Rectal smooth muscle tissue (tissue), 1 donor: Measurements from ENCODE around the gene MYH9.
A peak's percentile ranks its signal among the peaks of the same experiment; 100 is the strongest.

Experiments
- H3K27ac ChIP-seq: one replicate; pipeline ENCODE4 v1.7.0; 2013; ENCODE audit warnings: low read depth, low read length, inconsistent platforms
- H3K27me3 ChIP-seq: one replicate; pipeline ENCODE4 v1.7.0; 2013; ENCODE audit warnings: low read length; ENCODE audit not compliant: control insufficient read depth, insufficient read depth
- H3K36me3 ChIP-seq: one replicate; pipeline ENCODE4 v1.7.0; 2013; ENCODE audit warnings: low read length; ENCODE audit not compliant: control insufficient read depth, insufficient read depth
- H3K4me1 ChIP-seq: one replicate; pipeline ENCODE4 v1.7.0; 2013; ENCODE audit warnings: low read length; ENCODE audit not compliant: control insufficient read depth, insufficient read depth
- H3K4me3 ChIP-seq: one replicate; pipeline ENCODE4 v1.7.0; 2013; ENCODE audit warnings: low read length
- H3K9ac ChIP-seq: one replicate; pipeline ENCODE4 v1.7.0; 2013; ENCODE audit warnings: low read length

MYH9 gene

GRCh38 chr22:36331912-36332622 lies 55.7 kb downstream of the MYH9 start:
- H3K9ac ChIP-seq: peak overlapping the region; percentile 40
- peak overlapping the region; percentile 48 for H3K4me3 ChIP-seq
- peak overlapping the region; percentile 99 for H3K27ac ChIP-seq
- H3K27me3 ChIP-seq: no peaks in the 10 kb centered on the region
- H3K36me3 ChIP-seq: peaks cover 43% of the 10 kb centered on the region
- H3K4me1 ChIP-seq: peaks cover 100% of the 10 kb centered on the region

GRCh38 chr22:36331306-36331911 lies 56.4 kb downstream of the MYH9 start:
- Histone ChIP-seq H3K27me3 (no peaks in the 10 kb centered on the region), H3K36me3 (peaks cover 44% of the 10 kb centered on the region), H3K4me1 (peaks cover 100% of the 10 kb centered on the region), H3K4me3 (peak overlapping the region; percentile 42), H3K9ac (peak overlapping the region; percentile 40), H3K27ac (peak overlapping the region; percentile 99)

GRCh38 chr22:36330655-36331305 lies 57.0 kb downstream of the MYH9 start:
- H3K4me1 ChIP-seq: peaks cover 100% of the 10 kb centered on the region
- H3K27me3 ChIP-seq: no peaks in the 10 kb centered on the region
- H3K4me3 ChIP-seq: peak overlapping the region; percentile 11
- peak overlapping the region; percentile 38 for H3K9ac ChIP-seq
- peak overlapping the region; percentile 99 for H3K27ac ChIP-seq
- H3K36me3 ChIP-seq: peaks cover 46% of the 10 kb centered on the region

- Histone ChIP-seq H3K36me3 (peaks cover 48% of the 10 kb centered on the region), H3K27ac (peak overlapping the region; percentile 99), H3K9ac (no peak overlapping the region), H3K4me3 (peak overlapping the region; percentile 11), H3K4me1 (peaks cover 100% of the 10 kb centered on the region), H3K27me3 (no peaks in the 10 kb centered on the region)
These were observed 57.6 kb downstream of the MYH9 start for GRCh38 chr22:36330127-36330526.

GRCh38 chr22:36329254-36330078 lies 58.3 kb downstream of the MYH9 start:
- peak overlapping the region; percentile 53 for H3K9ac ChIP-seq
- peaks cover 44% of the 10 kb centered on the region for H3K36me3 ChIP-seq
- peak overlapping the region; percentile 11 for H3K4me3 ChIP-seq
- peak overlapping the region; percentile 99 for H3K27ac ChIP-seq
- no peaks in the 10 kb centered on the region for H3K27me3 ChIP-seq
- peaks cover 99% of the 10 kb centered on the region for H3K4me1 ChIP-seq

GRCh38 chr22:36328635-36329253 lies 59.0 kb downstream of the MYH9 start:
- H3K4me3 ChIP-seq: peak overlapping the region; percentile 14
- peak overlapping the region; percentile 99 for H3K27ac ChIP-seq
- no peaks in the 10 kb centered on the region for H3K27me3 ChIP-seq
- peaks cover 98% of the 10 kb centered on the region for H3K4me1 ChIP-seq
- peak overlapping the region; percentile 53 for H3K9ac ChIP-seq
- H3K36me3 ChIP-seq: peaks cover 44% of the 10 kb centered on the region

GRCh38 chr22:36327922-36328551 lies 59.7 kb downstream of the MYH9 start:
- H3K4me3 ChIP-seq: no peak overlapping the region

GRCh38 chr22:36326178-36327161 lies 61.3 kb downstream of the MYH9 start:
- Histone ChIP-seq H3K27ac (peak overlapping the region; percentile 99), H3K4me3 (no peak overlapping the region), H3K9ac (no peak overlapping the region), H3K27me3 (no peaks in the 10 kb centered on the region), H3K4me1 (peaks cover 90% of the 10 kb centered on the region), H3K36me3 (peaks cover 48% of the 10 kb centered on the region)

More at GRCh38 chr22:36327922-36328551, 59.7 kb downstream of the MYH9 start:
- H3K27me3 ChIP-seq: no peaks in the 10 kb centered on the region
- H3K9ac ChIP-seq: no peak overlapping the region
- H3K27ac ChIP-seq: peak overlapping the region; percentile 99
- peaks cover 41% of the 10 kb centered on the region for H3K36me3 ChIP-seq
- peaks cover 98% of the 10 kb centered on the region for H3K4me1 ChIP-seq

- H3K27me3 ChIP-seq: no peaks in the 10 kb centered on the region
- H3K9ac ChIP-seq: no peak overlapping the region
- H3K36me3 ChIP-seq: peaks cover 56% of the 10 kb centered on the region
- peak overlapping the region; percentile 99 for H3K27ac ChIP-seq
- peaks cover 81% of the 10 kb centered on the region for H3K4me1 ChIP-seq
- no peak overlapping the region for H3K4me3 ChIP-seq
These were observed 62.4 kb downstream of the MYH9 start for GRCh38 chr22:36325154-36326031.

- peak overlapping the region; percentile 19 for H3K9ac ChIP-seq
- H3K4me1 ChIP-seq: peaks cover 75% of the 10 kb centered on the region
- no peaks in the 10 kb centered on the region for H3K27me3 ChIP-seq
- peaks cover 59% of the 10 kb centered on the region for H3K36me3 ChIP-seq
- H3K27ac ChIP-seq: peak overlapping the region; percentile 99
- H3K4me3 ChIP-seq: no peak overlapping the region
These were observed 63.4 kb downstream of the MYH9 start for GRCh38 chr22:36324414-36324813.
